Thoracic aorta (tissue), 2 donors: ENCODE data around the gene CAMSAP1. TPM values are rescaled to one million over a fixed set of nuclear protein-coding genes. Genes with fewer than 3 reads are reported as not detected.

Source experiments
- ATAC-seq: fragments of 150-250 bp; one replicate; pipeline ENCODE4 v1.8.0; 2017; ENCODE audit warnings: low read depth; ENCODE audit not compliant: insufficient number of reproducible peaks, low FRiP score
- DNase-seq: peaks from one replicate; pipeline ENCODE4 v3.0.0-alpha.2; 2020; ENCODE audit warnings: low spot score
- H3K27ac ChIP-seq, 2 donors: fragments of 200-600 bp; sonication (generic); 1 replicate in 1 of 2; 2 replicates in 1 of 2; pipeline ENCODE4 v1.5.1; 2016; ENCODE audit warnings: mild to moderate bottlenecking in 2 of 2, moderate library complexity in 2 of 2
- H3K27me3 ChIP-seq: fragments of 200-600 bp; sonication (generic); replicated peaks from 2 replicates; pipeline ENCODE4 v1.6.0; 2016; ENCODE audit warnings: mild to moderate bottlenecking; ENCODE audit not compliant: insufficient read depth
- H3K36me3 ChIP-seq: fragments of 200-600 bp; sonication (generic); one replicate; pipeline ENCODE4 v1.5.1; 2016
- H3K4me1 ChIP-seq, 2 donors: fragments of 200-600 bp; sonication (generic); 1 replicate in 1 of 2; 2 replicates in 1 of 2; pipeline versions ENCODE4 v1.5.1 to v1.6.0; 2016; ENCODE audit warnings: low read depth in 2 of 2, mild to moderate bottlenecking in 1 of 2; ENCODE audit not compliant: control insufficient read depth in 1 of 2
- H3K4me3 ChIP-seq: fragments of 200-600 bp; sonication (generic); 2 replicates; pipeline ENCODE4 v1.5.1; 2016; ENCODE audit warnings: mild to moderate bottlenecking
- H3K9me3 ChIP-seq: fragments of 200-600 bp; sonication (generic); 2 replicates; pipeline ENCODE4 v1.5.1; 2016
- CTCF ChIP-seq: fragments of 200-600 bp; sonication (generic); IDR thresholded peaks from one replicate; pipeline ENCODE4 v1.5.1; 2019; ENCODE audit warnings: antibody characterized with exemption
- total RNA-seq, 2 donors: library from RNA; depleted of rRNA; stranded (reverse); fragments of >200 nt; gene quantifications; one replicate each; pipeline versions ENCODE4 v1.1.0 to v1.2.3, GENCODE V29; 2016

CAMSAP1 gene
- total RNA-seq, 2 donors from 2014 or later = 19.1 to 20.2 TPM

- Histone ChIP-seq H3K27ac (no peak overlapping the region), H3K27me3 (no peaks in the 10 kb centered on the region), H3K9me3 (no peaks in the 10 kb centered on the region), H3K4me3 (no peak overlapping the region), H3K4me1 (peaks cover 2 to 16% of the 10 kb centered on the region in 2 donors), H3K36me3 (no peaks in the 10 kb centered on the region)
- no peak for ATAC-seq
- TF ChIP-seq CTCF = no peak
- no peak for DNase-seq
Observed at GRCh38 chr9:135879237-135879601, 28.1 kb downstream of the CAMSAP1 start.

- Histone ChIP-seq H3K9me3 (no peaks in the 10 kb centered on the region), H3K4me1 (peaks cover 2 to 16% of the 10 kb centered on the region in 2 donors), H3K4me3 (no peak overlapping the region), H3K36me3 (no peaks in the 10 kb centered on the region), H3K27me3 (no peaks in the 10 kb centered on the region), H3K27ac (no peak overlapping the region)
- no peak for TF ChIP-seq CTCF
- ATAC-seq (no peak), DNase-seq (no peak)
Observed at GRCh38 chr9:135878528-135879236, 28.7 kb downstream of the CAMSAP1 start.

GRCh38 chr9:135877791-135878527, 29.4 kb downstream of the CAMSAP1 start:
- Histone ChIP-seq H3K36me3 (no peaks in the 10 kb centered on the region), H3K4me3 (no peak overlapping the region), H3K4me1 (peaks cover 2 to 16% of the 10 kb centered on the region in 2 donors), H3K9me3 (no peaks in the 10 kb centered on the region), H3K27me3 (no peaks in the 10 kb centered on the region), H3K27ac (no peak overlapping the region)
- DNase-seq (no peak), ATAC-seq (no peak)
- no peak for TF ChIP-seq CTCF

- ATAC-seq (no peak), DNase-seq (no peak)
- H3K27me3 ChIP-seq = no peaks in the 10 kb centered on the region
- H3K4me1 ChIP-seq = peaks cover 2 to 16% of the 10 kb centered on the region in 2 donors
- TF ChIP-seq CTCF = no peak
- no peaks in the 10 kb centered on the region for H3K9me3 ChIP-seq
- H3K36me3 ChIP-seq = no peaks in the 10 kb centered on the region
- H3K4me3 ChIP-seq = no peak overlapping the region
- H3K27ac ChIP-seq = no peak overlapping the region
Observed at GRCh38 chr9:135876936-135877335, 30.4 kb downstream of the CAMSAP1 start.

GRCh38 chr9:135874859-135875258, 32.5 kb downstream of the CAMSAP1 start:
- DNase-seq (no peak), ATAC-seq (no peak)
- TF ChIP-seq CTCF = no peak
- Histone ChIP-seq H3K27ac (no peak overlapping the region), H3K9me3 (no peaks in the 10 kb centered on the region), H3K4me3 (no peak overlapping the region), H3K27me3 (no peaks in the 10 kb centered on the region), H3K4me1 (peaks cover 2 to 16% of the 10 kb centered on the region in 2 donors), H3K36me3 (no peaks in the 10 kb centered on the region)
